GM18907 (cell line): ENCODE measurements around the gene CNDP2.

Source experiments
- ATAC-seq: cut with Tn5 transposase; IDR thresholded peaks from one replicate; pipeline ENCODE4 v1.9.1; 2021; ENCODE audit warnings: mild to moderate bottlenecking, moderate library complexity; ENCODE audit not compliant: unreplicated experiment

The CNDP2 gene

GRCh38 chr18:74472312-74472711 is 23.9 kb upstream of the CNDP2 start:
- ATAC-seq, result no peak

- no peak for ATAC-seq
Observed at GRCh38 chr18:74473976-74474640, 22.1 kb upstream of the CNDP2 start.

- no peak for ATAC-seq
Observed at GRCh38 chr18:74476140-74476539, 20.0 kb upstream of the CNDP2 start.

GRCh38 chr18:74477771-74478170 is 18.4 kb upstream of the CNDP2 start:
- no peak for ATAC-seq

- no peak for ATAC-seq
Observed at GRCh38 chr18:74478316-74478715, 17.8 kb upstream of the CNDP2 start.

- no peak for ATAC-seq
Observed at GRCh38 chr18:74478880-74479279, 17.3 kb upstream of the CNDP2 start.

- ATAC-seq, result no peak
Observed at GRCh38 chr18:74479486-74480148, 16.5 kb upstream of the CNDP2 start.

GRCh38 chr18:74480149-74480651 is 16.0 kb upstream of the CNDP2 start:
- no peak for ATAC-seq

- ATAC-seq, result no peak
Observed at GRCh38 chr18:74482697-74483096, 13.5 kb upstream of the CNDP2 start.

- no peak for ATAC-seq
Observed at GRCh38 chr18:74486119-74486849, 9.9 kb upstream of the CNDP2 start.

- no peak for ATAC-seq
Observed at GRCh38 chr18:74488354-74488753, 7.8 kb upstream of the CNDP2 start.

GRCh38 chr18:74488864-74489263 is 7.3 kb upstream of the CNDP2 start:
- ATAC-seq, result no peak

GRCh38 chr18:74489676-74490075 is 6.5 kb upstream of the CNDP2 start:
- no peak for ATAC-seq

GRCh38 chr18:74492259-74492658 is 3.9 kb upstream of the CNDP2 start:
- ATAC-seq, result no peak

- peak; percentile 28 for ATAC-seq
Observed at GRCh38 chr18:74493689-74494088, 2.5 kb upstream of the CNDP2 start.

- no peak for ATAC-seq
Observed at GRCh38 chr18:74494514-74494913, 1.6 kb upstream of the CNDP2 start.

GRCh38 chr18:74496508-74497323 is 553 bp downstream of the CNDP2 start:
- peak; percentile 30 for ATAC-seq

GRCh38 chr18:74497324-74497676 is 1.1 kb downstream of the CNDP2 start:
- ATAC-seq, result no peak

GRCh38 chr18:74497778-74498177 is 1.6 kb downstream of the CNDP2 start:
- ATAC-seq, result no peak

GRCh38 chr18:74498712-74499627 is 2.8 kb downstream of the CNDP2 start:
- peak; percentile 46 for ATAC-seq
